GM23248 (cell line): Measurements from ENCODE around the gene MTFP1.

Source experiments
- EZH2 ChIP-seq: fragments of 200-600 bp; sonication (generic); IDR thresholded peaks from 2 replicates; pipeline ENCODE4 v1.6.1; 2018; ENCODE audit warnings: antibody characterized with exemption, mild to moderate bottlenecking; ENCODE audit not compliant: insufficient read depth, poor library complexity, severe bottlenecking
- EZH2phosphoT487 ChIP-seq: fragments of 200-600 bp; sonication (generic); IDR thresholded peaks from 2 replicates; pipeline ENCODE4 v1.6.1; 2018; ENCODE audit warnings: antibody characterized with exemption, moderate library complexity, mild to moderate bottlenecking, low read depth; ENCODE audit not compliant: insufficient read depth

- TF ChIP-seq EZH2: no peak
- TF ChIP-seq EZH2phosphoT487: no peak
These were observed 2.9 kb upstream of the MTFP1 start for GRCh38 chr22:30422481-30423300.
